AG04450 (cell line): ENCODE data around the gene CHD6. TPM values are rescaled to one million over a fixed set of nuclear protein-coding genes. Genes with fewer than 3 reads are reported as not detected.
A peak's percentile ranks its signal among the peaks of the same experiment; 100 is the strongest.

Source experiments
- CTCF ChIA-PET: fragments of 300-600, 350-600 bp; formaldehyde crosslinking; extraction: SDS; loops from one replicate; lab custom pipeline; 2022; ENCODE audit warnings: antibody characterized with exemption, inconsistent platforms; lab: Charles Lee
- POLR2A ChIA-PET: fragments of 350-600 bp; formaldehyde crosslinking; extraction: SDS; loops from one replicate; lab custom pipeline; 2021; ENCODE audit warnings: antibody characterized with exemption, inconsistent platforms; lab: Yijun Ruan, JAX
- DNase-seq: peaks from one replicate; pipeline ENCODE4 v3.0.0-alpha.2; 2011; ENCODE audit warnings: low read depth, low spot score
- H3K27ac ChIP-seq: one replicate; pipeline ENCODE4 v1.5.1; 2012; ENCODE audit warnings: low read depth, low read length, control low read depth
- H3K27me3 ChIP-seq: one replicate; pipeline ENCODE4 v1.6.0; 2012; ENCODE audit warnings: low read length; ENCODE audit not compliant: control insufficient read depth, insufficient read depth
- H3K4me3 ChIP-seq: 2 replicates; pipeline ENCODE4 v1.5.1; 2011; ENCODE audit warnings: mild to moderate bottlenecking, low read depth, low read length, control low read depth
- H3K9me3 ChIP-seq: 2 replicates; pipeline ENCODE4 v1.5.1; 2012; ENCODE audit warnings: low read length; ENCODE audit not compliant: control insufficient read depth, insufficient read depth
- polyA plus RNA-seq: library from polyadenylated mRNA; depleted of rRNA; stranded (reverse); fragments of >200 nt; gene quantifications from 2 replicates; pipeline ENCODE4 v1.2.3, GENCODE V29; 2011
- TF ChIP-seq, protein P1 (sequence below): IDR thresholded peaks from 2 replicates; pipeline ENCODE4 v1.5.1; 2011; ENCODE audit warnings: low read depth, low read length, control low read depth, inconsistent platforms

Gene CHD6
- polyA plus RNA-seq, 1 experiment, result 21.7 TPM

DNA sequence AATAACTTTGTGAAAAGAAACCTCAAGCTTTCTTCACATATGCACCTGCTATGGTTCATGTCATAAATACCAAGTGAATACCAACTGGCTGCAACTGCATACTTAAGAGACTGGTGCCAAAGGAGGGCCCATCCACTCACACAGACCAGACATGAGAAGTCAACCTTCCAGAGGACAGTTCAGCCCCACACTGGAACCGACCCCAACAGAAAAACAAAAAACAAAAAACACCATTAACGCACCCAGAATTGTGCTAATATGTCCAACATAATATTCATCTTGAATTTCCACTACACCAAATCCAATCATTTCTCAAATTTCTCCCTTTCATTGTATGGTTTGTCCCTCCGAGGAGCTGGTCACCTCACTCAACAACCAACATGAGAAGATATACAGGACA is 42.8 kb downstream of the CHD6 start:
- no peaks in the 10 kb centered on the region for H3K27me3 ChIP-seq
- no peak overlapping the region for H3K4me3 ChIP-seq
- ChIA-PET CTCF (interaction anchor here (0.5 to 0.7 kb wide), 2 partner anchors 16 to 28 kb away, joined by 3 read pairs; no protein-coding TSS in a partner anchor), POLR2A (no interaction called here)
- TF ChIP-seq, protein P1, sequence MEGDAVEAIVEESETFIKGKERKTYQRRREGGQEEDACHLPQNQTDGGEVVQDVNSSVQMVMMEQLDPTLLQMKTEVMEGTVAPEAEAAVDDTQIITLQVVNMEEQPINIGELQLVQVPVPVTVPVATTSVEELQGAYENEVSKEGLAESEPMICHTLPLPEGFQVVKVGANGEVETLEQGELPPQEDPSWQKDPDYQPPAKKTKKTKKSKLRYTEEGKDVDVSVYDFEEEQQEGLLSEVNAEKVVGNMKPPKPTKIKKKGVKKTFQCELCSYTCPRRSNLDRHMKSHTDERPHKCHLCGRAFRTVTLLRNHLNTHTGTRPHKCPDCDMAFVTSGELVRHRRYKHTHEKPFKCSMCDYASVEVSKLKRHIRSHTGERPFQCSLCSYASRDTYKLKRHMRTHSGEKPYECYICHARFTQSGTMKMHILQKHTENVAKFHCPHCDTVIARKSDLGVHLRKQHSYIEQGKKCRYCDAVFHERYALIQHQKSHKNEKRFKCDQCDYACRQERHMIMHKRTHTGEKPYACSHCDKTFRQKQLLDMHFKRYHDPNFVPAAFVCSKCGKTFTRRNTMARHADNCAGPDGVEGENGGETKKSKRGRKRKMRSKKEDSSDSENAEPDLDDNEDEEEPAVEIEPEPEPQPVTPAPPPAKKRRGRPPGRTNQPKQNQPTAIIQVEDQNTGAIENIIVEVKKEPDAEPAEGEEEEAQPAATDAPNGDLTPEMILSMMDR, result no peak
- DNase-seq, result no peak
- H3K27ac ChIP-seq, result no peak overlapping the region
- H3K9me3 ChIP-seq, result no peaks in the 10 kb centered on the region; the same call in 1 of the 2 replicates

DNA sequence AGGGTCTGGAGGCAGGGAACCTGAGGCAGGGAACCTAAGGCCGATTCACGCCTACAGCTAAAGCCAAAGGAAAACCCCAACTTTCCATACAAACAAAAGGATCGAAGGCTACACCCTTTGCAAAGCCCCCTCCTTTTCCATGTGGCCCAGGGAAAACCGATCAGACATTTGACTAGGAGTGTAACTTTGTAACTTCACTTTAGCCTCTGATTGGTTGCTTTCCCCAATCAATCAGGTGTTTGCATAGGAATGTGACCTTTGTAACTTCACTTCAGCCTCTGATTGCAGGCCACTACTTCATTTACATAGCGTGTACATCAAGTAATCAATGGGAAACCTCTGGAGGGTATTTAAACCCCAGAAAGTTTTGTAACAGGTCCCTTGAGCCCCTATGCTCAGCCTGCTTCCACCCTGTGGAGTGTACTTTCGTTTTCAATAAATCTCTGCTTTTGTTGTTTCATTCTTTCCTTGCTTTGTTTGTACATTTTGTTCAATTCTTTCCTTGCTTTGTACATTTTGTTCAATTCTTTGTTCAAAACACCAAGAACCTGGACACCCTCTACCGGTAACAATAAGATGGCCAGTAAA is 43.3 kb downstream of the CHD6 start:
- POLR2A ChIA-PET, result no interaction called here
- TF ChIP-seq, protein P1, result no peak

DNA sequence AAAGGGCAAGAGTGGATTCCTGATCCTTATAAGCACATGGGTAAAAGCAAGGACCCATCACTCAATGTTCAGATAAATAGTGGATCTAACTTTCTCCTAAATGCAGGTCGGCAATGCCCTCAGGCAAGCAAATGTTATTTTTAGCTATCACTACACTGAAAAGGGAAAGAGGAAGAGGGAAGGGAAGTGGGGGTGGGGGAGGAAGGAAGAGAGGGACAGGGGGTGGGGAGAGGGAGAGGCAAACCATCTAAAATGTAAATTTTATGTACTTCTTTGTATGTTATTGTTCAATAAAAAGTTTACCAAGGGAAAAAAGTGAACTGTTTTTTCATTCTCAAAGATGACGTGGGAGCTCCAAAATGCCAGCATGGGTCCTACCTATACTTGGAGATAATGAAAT is 44.2 kb downstream of the CHD6 start:
- no peak overlapping the region for H3K4me3 ChIP-seq
- no peaks in the 10 kb centered on the region for H3K27me3 ChIP-seq
- no peak for DNase-seq
- ChIA-PET CTCF (no interaction called here), POLR2A (no interaction called here)
- TF ChIP-seq, protein P1, result no peak
- H3K27ac ChIP-seq, result no peak overlapping the region
- no peaks in the 10 kb centered on the region; the same call in 1 of the 2 replicates for H3K9me3 ChIP-seq

More for the DNA sequence above, 43.3 kb downstream of the CHD6 start:
- CTCF ChIA-PET, result no interaction called here
- no peaks in the 10 kb centered on the region for H3K27me3 ChIP-seq
- no peaks in the 10 kb centered on the region; the same call in 1 of the 2 replicates for H3K9me3 ChIP-seq
- no peak overlapping the region for H3K4me3 ChIP-seq
- DNase-seq, result no peak
- H3K27ac ChIP-seq, result no peak overlapping the region

DNA sequence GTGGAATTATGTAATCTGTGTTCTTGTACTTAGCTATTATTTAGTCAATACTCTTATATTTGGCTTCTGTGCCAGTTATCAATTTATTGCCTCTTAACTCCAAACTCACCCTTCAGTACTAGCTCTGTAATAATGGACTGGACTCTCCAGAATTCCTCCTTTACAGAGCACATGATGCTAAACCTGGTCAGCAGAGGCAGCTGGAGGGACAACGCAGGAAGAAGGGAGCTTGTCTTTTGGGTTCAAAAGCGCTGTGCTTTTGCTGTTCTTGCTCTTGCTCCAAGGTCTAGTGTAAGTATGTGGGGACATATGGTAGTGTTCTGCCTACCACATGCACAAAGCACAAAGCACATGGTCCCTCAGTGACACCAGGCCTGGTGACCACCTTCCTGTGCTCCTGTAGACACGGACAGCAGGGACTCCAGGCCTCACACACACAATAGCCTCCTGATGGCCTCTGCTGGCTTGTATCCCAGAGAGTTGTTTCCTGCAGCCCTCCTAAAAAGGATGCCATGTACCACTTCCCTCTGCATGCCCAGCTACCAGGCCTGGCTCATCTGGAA is 46.1 kb downstream of the CHD6 start:
- TF ChIP-seq, protein P1, result peak; percentile 10; the same call in 1 of the 2 replicates
- no peaks in the 10 kb centered on the region for H3K27me3 ChIP-seq
- no peak for DNase-seq
- CTCF ChIA-PET, result interaction anchor here (0.9 kb wide), 1 partner anchor 29 kb away, joined by 3 read pairs; no protein-coding TSS in a partner anchor
- POLR2A ChIA-PET, result no interaction called here
- no peak overlapping the region for H3K27ac ChIP-seq
- H3K9me3 ChIP-seq, result no peaks in the 10 kb centered on the region; the same call in 1 of the 2 replicates
- H3K4me3 ChIP-seq, result no peak overlapping the region

DNA sequence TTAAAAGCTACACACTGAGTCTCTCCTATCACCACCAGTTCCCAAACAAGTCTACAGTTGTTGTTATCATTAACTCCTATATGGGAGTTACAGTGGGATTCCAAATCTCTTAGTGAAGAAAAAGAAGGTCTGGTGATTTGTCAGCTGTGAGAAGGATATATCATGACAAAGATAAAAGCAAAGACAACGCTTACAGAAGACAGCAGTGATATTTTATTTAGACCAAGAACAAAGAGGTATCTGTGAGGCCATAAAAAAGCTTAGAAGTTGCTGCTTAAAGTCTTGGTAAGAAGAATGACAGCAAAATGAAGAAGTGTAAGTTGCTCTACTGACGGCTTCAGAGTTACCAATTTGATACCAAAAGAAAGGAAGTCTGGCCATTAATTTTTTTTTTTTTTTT is 47.2 kb downstream of the CHD6 start:
- TF ChIP-seq, protein P1, result no peak
- ChIA-PET CTCF (interaction anchor here (0.7 to 0.9 kb wide), 3 partner anchors 13 to 433 kb away, joined by 3 to 5 read pairs (median 4); no protein-coding TSS in a partner anchor), POLR2A (no interaction called here)
- no peak overlapping the region for H3K27ac ChIP-seq
- no peaks in the 10 kb centered on the region for H3K27me3 ChIP-seq
- H3K4me3 ChIP-seq, result no peak overlapping the region
- no peaks in the 10 kb centered on the region; the same call in 1 of the 2 replicates for H3K9me3 ChIP-seq
- DNase-seq, result no peak
